Kidney (tissue), 22 donors: Measurements from ENCODE around the gene ZNF266. TPM values are rescaled to one million over a fixed set of nuclear protein-coding genes. Genes with fewer than 3 reads are reported as not detected.

Experiments
- DNase-seq, 5 donors: peaks; one replicate each; pipeline ENCODE4 v3.0.0-alpha.2; 2013 to 2020
- FAIRE-seq: peaks from 2 replicates; lab custom pipeline; 2012; peaks lifted over from hg19 to GRCh38; lab: Jason Lieb, UNC
- H3K27ac ChIP-seq, 2 donors: one replicate each; pipeline ENCODE4 v1.7.0; 2013; ENCODE audit warnings: low read depth in 2 of 2, low read length in 2 of 2, inconsistent platforms in 1 of 2
- H3K27me3 ChIP-seq: one replicate; pipeline ENCODE4 v1.7.1; 2013; ENCODE audit warnings: low read length, inconsistent platforms; ENCODE audit not compliant: control insufficient read depth, insufficient read depth
- H3K36me3 ChIP-seq, 3 donors: one replicate each; pipeline versions ENCODE4 v1.7.0 to v1.7.1; 2013; ENCODE audit warnings: low read length in 3 of 3, control low read depth in 1 of 3, inconsistent platforms in 1 of 3; ENCODE audit not compliant: insufficient read depth in 3 of 3, control insufficient read depth in 2 of 3
- H3K4me1 ChIP-seq, 3 donors: one replicate each; pipeline versions ENCODE4 v1.7.0 to v1.7.1; 2013; ENCODE audit warnings: low read length in 3 of 3, inconsistent platforms in 1 of 3, low read depth in 1 of 3; ENCODE audit not compliant: control insufficient read depth in 2 of 3, insufficient read depth in 2 of 3
- H3K4me3 ChIP-seq, 3 donors: one replicate each; pipeline versions ENCODE4 v1.7.0 to v1.8.1; 2013; ENCODE audit warnings: low read length in 3 of 3, control low read depth in 1 of 3, inconsistent platforms in 1 of 3
- H3K9ac ChIP-seq, 3 donors: one replicate each; pipeline versions ENCODE4 v1.7.0 to v1.7.1; 2013; ENCODE audit warnings: low read length in 3 of 3, control low read depth in 1 of 3, inconsistent platforms in 1 of 3
- H3K9me3 ChIP-seq, 3 donors: one replicate each; pipeline versions ENCODE4 v1.7.0 to v1.7.1; 2013; ENCODE audit warnings: low read length in 3 of 3, control low read depth in 1 of 3, inconsistent platforms in 1 of 3; ENCODE audit not compliant: control insufficient read depth in 2 of 3, insufficient read depth in 1 of 3
- CTCF ChIP-seq: IDR thresholded peaks from 3 replicates; pipeline ENCODE4 v1.5.1; 2012; ENCODE audit warnings: mild to moderate bottlenecking, moderate library complexity, borderline replicate concordance; ENCODE audit not compliant: insufficient read depth; ENCODE audit errors: extremely low read depth
- intact Hi-C: fragments of 100-400 bp; cut with DNase I; formaldehyde crosslinking; loops from one replicate; pipeline ENCODE4 v1.11.1; 2022
- long read RNA-seq, 10 donors: library from polyadenylated mRNA in 1 of 10; unstranded in 1 of 10; transcript quantifications; one replicate each; pipeline ENCODE4 v2.0.0 and lab custom pipeline, GENCODE V29; 2021 to 2026
- polyA plus RNA-seq: library from polyadenylated mRNA; stranded (reverse); fragments of 350-450 nt; fragmentation: Illumina TruSeq; extraction: RNeasy Lipid Tissue Mini Kit (QIAGEN cat#74804); gene quantifications from one replicate; pipeline ENCODE4 v1.2.3, GENCODE V29; 2014; ENCODE audit warnings: low read depth, low replicate concordance; ENCODE audit not compliant: insufficient read depth
- total RNA-seq: library from RNA; stranded (reverse); fragmentation: NEBNext Ultra II Directional; extraction: Animal tissue kit (Norgen Biotek cat#: 25700); gene quantifications from one replicate; pipeline ENCODE4 v1.2.1, GENCODE V29; 2021
- donor health status: control.
- donor health status: control.
- donor health status: control.
- donor health status: control.
- donor health status: control.
- donor health status: DM: yes; HTN: yes; CAD: no.
- donor health status: Normal renal cell carcinoma (clear cell type).

ZNF266 gene
- total RNA-seq (31.4 TPM), polyA plus RNA-seq (8.4 TPM)
- long read RNA-seq, donor 1, partial matches to known transcripts, result 0 of 1 reads
- long read RNA-seq, donor 1, other reads (novel, unspliced or antisense), result 0 of 1 reads
- long read RNA-seq, donor 2, result 0 reads
- long read RNA-seq, donor 3, partial matches to known transcripts, result 0 of 1 reads
- long read RNA-seq, donor 3, other reads (novel, unspliced or antisense), result 0 of 1 reads
- long read RNA-seq, donor 4, partial matches to known transcripts, result 0 of 1 reads
- long read RNA-seq, donor 4, other reads (novel, unspliced or antisense), result 0 of 1 reads
- long read RNA-seq, donor 5, result 0 reads
- long read RNA-seq, donor 6, result 0 reads
- long read RNA-seq, donor 7, partial matches to known transcripts, result 2 of 24 reads
- long read RNA-seq, donor 7, other reads (novel, unspliced or antisense), result 22 of 24 reads
- long read RNA-seq, donor 8, partial matches to known transcripts, result 0 of 1 reads
- long read RNA-seq, donor 8, other reads (novel, unspliced or antisense), result 0 of 1 reads
- long read RNA-seq, donor 9, result 0 reads
- long read RNA-seq, donor 10, result 0 reads

- DNase-seq, result peak; percentile 94 to 97 (median 96)
- peak within 1 kb of the TSS; percentile 76 to 97 (median 91) for H3K4me3 ChIP-seq
- intact Hi-C loops, result no loop called here
- peak within 1 kb of the TSS; percentile 73 to 92 (median 82) for H3K9ac ChIP-seq
- H3K9me3 ChIP-seq, result peaks cover 0 to 4% (median 0%) of the 10 kb centered on the region in 3 donors
- no peak for FAIRE-seq
- H3K36me3 ChIP-seq, result peaks cover 0 to 14% (median 12%) of the 10 kb centered on the region in 3 donors
- peak within 1 kb of the TSS; percentile 81 to 88 for H3K27ac ChIP-seq
- H3K4me1 ChIP-seq, result peaks cover 0 to 9% (median 2%) of the 10 kb centered on the region in 3 donors
- TF ChIP-seq CTCF, result peak; percentile 73
- no peaks in the 10 kb centered on the region for H3K27me3 ChIP-seq
Observed at GRCh38 chr19:9435279-9436268, at the start of gene ZNF266. TSS of gene ZNF266 (minus strand) at chr19:9435573. CDS start at chr19:9420089, 15,484 bp downstream.

GRCh38 chr19:9485140-9485539, 49.8 kb upstream of the ZNF266 start:
- Histone ChIP-seq H3K27ac (no peak overlapping the region), H3K27me3 (no peaks in the 10 kb centered on the region), H3K4me1 (no peaks in the 10 kb centered on the region), H3K4me3 (no peak overlapping the region), H3K9ac (no peak overlapping the region), H3K9me3 (peaks cover 0 to 21% (median 15%) of the 10 kb centered on the region in 3 donors), H3K36me3 (no peaks in the 10 kb centered on the region)
- intact Hi-C loops, result no loop called here
- no peak for TF ChIP-seq CTCF
- FAIRE-seq (no peak), DNase-seq (no peak)

GRCh38 chr19:9474975-9475374, 39.6 kb upstream of the ZNF266 start:
- FAIRE-seq, result no peak
- TF ChIP-seq CTCF, result no peak

More at GRCh38 chr19:9474975-9475374, 39.6 kb upstream of the ZNF266 start:
- no peak overlapping the region for H3K9ac ChIP-seq
- no peaks in the 10 kb centered on the region for H3K4me1 ChIP-seq
- no peak overlapping the region for H3K4me3 ChIP-seq
- intact Hi-C loops, result no loop called here
- no peaks in the 10 kb centered on the region for H3K27me3 ChIP-seq
- no peak for DNase-seq
- peaks cover 0 to 20% (median 12%) of the 10 kb centered on the region in 3 donors for H3K9me3 ChIP-seq
- H3K36me3 ChIP-seq, result no peaks in the 10 kb centered on the region
- H3K27ac ChIP-seq, result no peak overlapping the region
